Ishikawa (cell line): ENCODE data around the gene ALDH1A1.

Source experiments
- CEBPB ChIP-seq: IDR thresholded peaks from 2 replicates; pipeline ENCODE4 v1.6.1; 2012
- CREB1 ChIP-seq: IDR thresholded peaks from 2 replicates; pipeline ENCODE4 v1.6.1; 2012; ENCODE audit warnings: low read depth
- EGR1 ChIP-seq: IDR thresholded peaks from 2 replicates; pipeline ENCODE4 v1.6.1; 2012
- EP300 ChIP-seq: IDR thresholded peaks from 2 replicates; pipeline ENCODE4 v1.6.1; 2012; ENCODE audit warnings: borderline replicate concordance
- FOXM1 ChIP-seq: IDR thresholded peaks from 2 replicates; pipeline ENCODE4 v1.6.1; 2012; ENCODE audit warnings: low read depth, borderline replicate concordance
- RAD21 ChIP-seq: IDR thresholded peaks from 2 replicates; pipeline ENCODE4 v1.6.1; 2012; ENCODE audit warnings: low read depth
- REST ChIP-seq: IDR thresholded peaks from 2 replicates; pipeline ENCODE4 v1.6.1; 2012; ENCODE audit warnings: low read depth, mild to moderate bottlenecking
- TAF1 ChIP-seq: IDR thresholded peaks from 2 replicates; pipeline ENCODE4 v1.6.1; 2012; ENCODE audit warnings: low read depth, mild to moderate bottlenecking
- TEAD4 ChIP-seq: IDR thresholded peaks from 2 replicates; pipeline ENCODE4 v1.6.1; 2012
- YY1 ChIP-seq: IDR thresholded peaks from 2 replicates; pipeline ENCODE4 v1.6.1; 2012; ENCODE audit warnings: low read depth
- ZBTB7A ChIP-seq: IDR thresholded peaks from 2 replicates; pipeline ENCODE4 v1.6.1; 2012; ENCODE audit warnings: low read depth
- TF ChIP-seq, protein P1 (sequence below): IDR thresholded peaks from 2 replicates; pipeline ENCODE4 v1.6.1; 2012

- TF ChIP-seq CEBPB (no peak), REST (no peak), FOXM1 (no peak), RAD21 (no peak), EP300 (no peak), CREB1 (no peak), TAF1 (no peak), YY1 (no peak), ZBTB7A (no peak), EGR1 (no peak), TEAD4 (no peak)
- TF ChIP-seq, protein P1, sequence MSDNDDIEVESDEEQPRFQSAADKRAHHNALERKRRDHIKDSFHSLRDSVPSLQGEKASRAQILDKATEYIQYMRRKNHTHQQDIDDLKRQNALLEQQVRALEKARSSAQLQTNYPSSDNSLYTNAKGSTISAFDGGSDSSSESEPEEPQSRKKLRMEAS: no peak
These were observed 6.0 kb downstream of the ALDH1A1 start for GRCh38 chr9:72946821-72947220.
